WTC11 (cell line): ENCODE results near the gene ZFP36L1. TPM values are rescaled to one million over a fixed set of nuclear protein-coding genes. Genes with fewer than 3 reads are reported as not detected.

Source experiments
- ATAC-seq: fragments of 200-7000 bp; cut with Tn5 transposase; 2 replicates; pipeline ENCODE4 v1.10.0; 2021; ENCODE audit warnings: mild to moderate bottlenecking, moderate library complexity
- CTCF ChIA-PET: fragments of 300-600 bp; sonication (Branson Sonifier 250); formaldehyde crosslinking; loops from one replicate; lab custom pipeline; 2021; ENCODE audit warnings: antibody characterized with exemption; lab: Charles Lee
- POLR2A ChIA-PET: fragments of 350-600 bp; sonication (Branson Sonifier 250); formaldehyde crosslinking; loops from one replicate; lab custom pipeline; 2021; ENCODE audit warnings: antibody characterized with exemption; lab: Charles Lee
- DNase-seq: peaks from one replicate; pipeline ENCODE4 v3.0.0; 2021; ENCODE audit warnings: low spot score
- H3K27ac Mint-ChIP-seq: 2 replicates; pipeline ENCODE4 v1.8.0; 2021; ENCODE audit warnings: mixed read lengths
- H3K27me3 Mint-ChIP-seq: 2 replicates; pipeline ENCODE4 v1.8.0; 2021; ENCODE audit warnings: low read depth, mild to moderate bottlenecking, moderate library complexity, mixed read lengths
- H3K36me3 Mint-ChIP-seq: 2 replicates; pipeline ENCODE4 v1.8.0; 2021; ENCODE audit warnings: mixed read lengths
- H3K4me1 Mint-ChIP-seq: 2 replicates; pipeline ENCODE4 v1.8.0; 2022; ENCODE audit warnings: mixed read lengths
- H3K4me3 Mint-ChIP-seq: 2 replicates; pipeline ENCODE4 v1.8.0; 2021; ENCODE audit warnings: mild to moderate bottlenecking, moderate library complexity, mixed read lengths
- H3K9me3 Mint-ChIP-seq: 2 replicates; pipeline ENCODE4 v1.8.0; 2021; ENCODE audit warnings: mixed read lengths
- CREB1 ChIP-seq: sonication (generic); formaldehyde crosslinking; IDR thresholded peaks from 2 replicates; pipeline ENCODE4 v1.8.0; 2023; ENCODE audit warnings: mild to moderate bottlenecking, missing genetic modification reagents
- CREM ChIP-seq: sonication (generic); formaldehyde crosslinking; IDR thresholded peaks from 2 replicates; pipeline ENCODE4 v1.8.1; 2022; ENCODE audit warnings: mild to moderate bottlenecking, missing genetic modification reagents, moderate library complexity
- FOXK1 ChIP-seq: sonication (generic); formaldehyde crosslinking; IDR thresholded peaks from 2 replicates; pipeline ENCODE4 v1.8.0; 2022; ENCODE audit warnings: mild to moderate bottlenecking, moderate library complexity, missing genetic modification reagents
- MXD4 ChIP-seq: fragments of 250-450 bp; sonication (Bioruptor Pico); IDR thresholded peaks from 2 replicates; pipeline ENCODE4 v1.8.0; 2021; ENCODE audit warnings: mild to moderate bottlenecking, moderate library complexity, borderline replicate concordance
- PRRX2 ChIP-seq: fragments of 250-450 bp; sonication (Bioruptor Pico); IDR thresholded peaks from 2 replicates; pipeline ENCODE4 v1.8.0; 2021; ENCODE audit warnings: mild to moderate bottlenecking
- SOX15 ChIP-seq: fragments of 250-450 bp; sonication (Bioruptor Pico); IDR thresholded peaks from 2 replicates; pipeline ENCODE4 v1.9.0; 2021; ENCODE audit warnings: mild to moderate bottlenecking
- TCF7 ChIP-seq: sonication (generic); formaldehyde crosslinking; IDR thresholded peaks from 2 replicates; pipeline ENCODE4 v1.8.0; 2022; ENCODE audit warnings: mild to moderate bottlenecking, low read depth, missing genetic modification reagents, moderate library complexity
- total RNA-seq: library from RNA; stranded (reverse); gene quantifications from 3 replicates; pipeline ENCODE4 v1.2.3, GENCODE V29; 2021
- TF ChIP-seq, protein P1 (sequence below): sonication (generic); formaldehyde crosslinking; IDR thresholded peaks from 2 replicates; pipeline ENCODE4 v1.8.1; 2023; ENCODE audit warnings: mild to moderate bottlenecking, missing genetic modification reagents
- TF ChIP-seq, protein P2 (sequence below): fragments of 200-600 bp; IDR thresholded peaks from 2 replicates; pipeline ENCODE4 v1.8.0; 2022; ENCODE audit warnings: antibody characterized with exemption
- TF ChIP-seq, protein P3 (sequence below): fragments of 250-450 bp; sonication (Bioruptor Pico); IDR thresholded peaks from 2 replicates; pipeline ENCODE4 v1.9.0; 2021; ENCODE audit warnings: mild to moderate bottlenecking
- TF ChIP-seq, protein P4 (sequence below): fragments of 250-450 bp; sonication (Bioruptor Pico); conservative IDR thresholded peaks from 2 replicates; pipeline ENCODE4 v1.9.0; 2021; ENCODE audit warnings: mild to moderate bottlenecking
- TF ChIP-seq, protein P5 (sequence below): sonication (generic); formaldehyde crosslinking; IDR thresholded peaks from 2 replicates; pipeline ENCODE4 v1.8.0; 2022; ENCODE audit warnings: mild to moderate bottlenecking, missing genetic modification reagents
- TF ChIP-seq, protein P6 (sequence below): sonication (generic); formaldehyde crosslinking; IDR thresholded peaks from 2 replicates; pipeline ENCODE4 v1.8.0; 2022; ENCODE audit warnings: mild to moderate bottlenecking, missing genetic modification reagents
- TF ChIP-seq, protein P7 (sequence below): sonication (generic); formaldehyde crosslinking; IDR thresholded peaks from 2 replicates; pipeline ENCODE4 v1.8.1; 2023; ENCODE audit warnings: mild to moderate bottlenecking, missing genetic modification reagents, borderline replicate concordance
- TF ChIP-seq, protein P8 (sequence below): sonication (generic); formaldehyde crosslinking; IDR thresholded peaks from 2 replicates; pipeline ENCODE4 v1.8.0; 2022; ENCODE audit warnings: missing genetic modification reagents

The ZFP36L1 gene
- total RNA-seq, 1 experiment from 2014 or later = 132 TPM

DNA sequence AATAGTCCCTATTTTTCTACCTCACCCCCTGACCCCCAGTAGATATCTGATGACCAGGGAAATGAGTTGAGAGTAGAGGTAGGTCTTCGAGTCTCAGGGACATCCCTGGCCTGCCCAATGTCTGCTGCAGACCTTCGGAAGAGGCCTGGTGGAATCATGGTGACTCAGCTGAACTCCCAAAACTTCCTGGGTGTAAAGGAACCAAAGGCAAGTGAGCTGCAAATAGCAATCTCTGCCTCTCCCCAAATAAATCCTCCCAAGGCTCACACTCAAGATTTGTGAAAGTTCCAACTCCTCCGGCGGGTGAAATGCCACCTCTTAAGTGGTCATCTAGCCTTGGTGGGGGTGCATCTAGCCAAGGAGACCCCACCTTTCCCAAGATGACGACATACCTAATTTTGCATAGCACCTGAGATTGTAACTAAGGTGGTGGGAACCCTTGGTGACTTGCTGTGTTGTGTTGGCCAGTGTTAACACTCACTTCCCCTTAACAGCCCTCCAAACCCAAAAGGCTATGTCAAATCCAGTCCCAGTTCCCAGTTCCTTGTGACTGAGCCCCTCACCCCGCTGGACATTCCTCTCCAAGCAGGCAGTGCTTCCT, 6.3 kb downstream of the ZFP36L1 start (continued):
- TF ChIP-seq, protein P1, sequence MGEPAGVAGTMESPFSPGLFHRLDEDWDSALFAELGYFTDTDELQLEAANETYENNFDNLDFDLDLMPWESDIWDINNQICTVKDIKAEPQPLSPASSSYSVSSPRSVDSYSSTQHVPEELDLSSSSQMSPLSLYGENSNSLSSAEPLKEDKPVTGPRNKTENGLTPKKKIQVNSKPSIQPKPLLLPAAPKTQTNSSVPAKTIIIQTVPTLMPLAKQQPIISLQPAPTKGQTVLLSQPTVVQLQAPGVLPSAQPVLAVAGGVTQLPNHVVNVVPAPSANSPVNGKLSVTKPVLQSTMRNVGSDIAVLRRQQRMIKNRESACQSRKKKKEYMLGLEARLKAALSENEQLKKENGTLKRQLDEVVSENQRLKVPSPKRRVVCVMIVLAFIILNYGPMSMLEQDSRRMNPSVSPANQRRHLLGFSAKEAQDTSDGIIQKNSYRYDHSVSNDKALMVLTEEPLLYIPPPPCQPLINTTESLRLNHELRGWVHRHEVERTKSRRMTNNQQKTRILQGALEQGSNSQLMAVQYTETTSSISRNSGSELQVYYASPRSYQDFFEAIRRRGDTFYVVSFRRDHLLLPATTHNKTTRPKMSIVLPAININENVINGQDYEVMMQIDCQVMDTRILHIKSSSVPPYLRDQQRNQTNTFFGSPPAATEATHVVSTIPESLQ = no peak
- TF ChIP-seq, protein P2, sequence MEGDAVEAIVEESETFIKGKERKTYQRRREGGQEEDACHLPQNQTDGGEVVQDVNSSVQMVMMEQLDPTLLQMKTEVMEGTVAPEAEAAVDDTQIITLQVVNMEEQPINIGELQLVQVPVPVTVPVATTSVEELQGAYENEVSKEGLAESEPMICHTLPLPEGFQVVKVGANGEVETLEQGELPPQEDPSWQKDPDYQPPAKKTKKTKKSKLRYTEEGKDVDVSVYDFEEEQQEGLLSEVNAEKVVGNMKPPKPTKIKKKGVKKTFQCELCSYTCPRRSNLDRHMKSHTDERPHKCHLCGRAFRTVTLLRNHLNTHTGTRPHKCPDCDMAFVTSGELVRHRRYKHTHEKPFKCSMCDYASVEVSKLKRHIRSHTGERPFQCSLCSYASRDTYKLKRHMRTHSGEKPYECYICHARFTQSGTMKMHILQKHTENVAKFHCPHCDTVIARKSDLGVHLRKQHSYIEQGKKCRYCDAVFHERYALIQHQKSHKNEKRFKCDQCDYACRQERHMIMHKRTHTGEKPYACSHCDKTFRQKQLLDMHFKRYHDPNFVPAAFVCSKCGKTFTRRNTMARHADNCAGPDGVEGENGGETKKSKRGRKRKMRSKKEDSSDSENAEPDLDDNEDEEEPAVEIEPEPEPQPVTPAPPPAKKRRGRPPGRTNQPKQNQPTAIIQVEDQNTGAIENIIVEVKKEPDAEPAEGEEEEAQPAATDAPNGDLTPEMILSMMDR = no peak
- TF ChIP-seq, protein P3, sequence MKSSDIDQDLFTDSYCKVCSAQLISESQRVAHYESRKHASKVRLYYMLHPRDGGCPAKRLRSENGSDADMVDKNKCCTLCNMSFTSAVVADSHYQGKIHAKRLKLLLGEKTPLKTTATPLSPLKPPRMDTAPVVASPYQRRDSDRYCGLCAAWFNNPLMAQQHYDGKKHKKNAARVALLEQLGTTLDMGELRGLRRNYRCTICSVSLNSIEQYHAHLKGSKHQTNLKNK = peak; percentile 46; the same call in 1 of the 2 replicates
- TF ChIP-seq SOX15 (CRISPR knock-in tag) = no peak
- no peak for TF ChIP-seq PRRX2
- TF ChIP-seq, protein P4, sequence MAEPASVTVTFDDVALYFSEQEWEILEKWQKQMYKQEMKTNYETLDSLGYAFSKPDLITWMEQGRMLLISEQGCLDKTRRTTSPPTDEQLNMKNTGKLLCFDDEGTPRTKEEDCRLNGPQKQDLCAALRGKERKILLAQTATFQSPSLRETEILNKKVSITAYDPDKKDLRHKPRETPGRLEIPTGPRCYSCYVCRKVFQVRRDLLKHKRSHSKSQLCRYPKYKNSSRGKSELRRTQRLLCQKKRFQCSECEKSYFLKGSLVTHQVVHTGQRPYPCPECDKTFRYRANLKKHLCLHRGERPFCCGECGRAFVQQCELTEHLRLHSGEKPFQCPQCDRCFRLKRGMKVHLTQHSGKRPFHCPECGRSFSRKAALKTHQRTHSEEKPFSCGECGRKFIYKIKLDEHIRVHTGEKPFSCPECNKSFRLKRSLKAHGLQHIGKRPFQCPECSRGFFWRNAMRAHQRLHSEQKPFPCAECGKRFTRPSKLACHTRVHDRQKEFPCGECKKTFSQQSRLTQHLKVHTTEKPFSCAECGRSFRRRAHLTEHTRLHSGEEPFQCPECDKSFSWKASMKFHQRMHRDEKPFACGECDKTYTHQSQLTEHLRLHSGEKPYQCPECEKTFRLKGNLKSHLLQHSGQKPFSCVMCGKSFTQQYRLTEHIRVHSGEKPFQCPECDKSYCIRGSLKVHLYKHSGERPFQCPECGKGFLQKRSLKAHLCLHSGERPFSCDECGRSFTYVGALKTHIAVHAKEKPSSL = 0 out of 2 replicates have a peak, but pooled peaks have one; percentile 34

DNA sequence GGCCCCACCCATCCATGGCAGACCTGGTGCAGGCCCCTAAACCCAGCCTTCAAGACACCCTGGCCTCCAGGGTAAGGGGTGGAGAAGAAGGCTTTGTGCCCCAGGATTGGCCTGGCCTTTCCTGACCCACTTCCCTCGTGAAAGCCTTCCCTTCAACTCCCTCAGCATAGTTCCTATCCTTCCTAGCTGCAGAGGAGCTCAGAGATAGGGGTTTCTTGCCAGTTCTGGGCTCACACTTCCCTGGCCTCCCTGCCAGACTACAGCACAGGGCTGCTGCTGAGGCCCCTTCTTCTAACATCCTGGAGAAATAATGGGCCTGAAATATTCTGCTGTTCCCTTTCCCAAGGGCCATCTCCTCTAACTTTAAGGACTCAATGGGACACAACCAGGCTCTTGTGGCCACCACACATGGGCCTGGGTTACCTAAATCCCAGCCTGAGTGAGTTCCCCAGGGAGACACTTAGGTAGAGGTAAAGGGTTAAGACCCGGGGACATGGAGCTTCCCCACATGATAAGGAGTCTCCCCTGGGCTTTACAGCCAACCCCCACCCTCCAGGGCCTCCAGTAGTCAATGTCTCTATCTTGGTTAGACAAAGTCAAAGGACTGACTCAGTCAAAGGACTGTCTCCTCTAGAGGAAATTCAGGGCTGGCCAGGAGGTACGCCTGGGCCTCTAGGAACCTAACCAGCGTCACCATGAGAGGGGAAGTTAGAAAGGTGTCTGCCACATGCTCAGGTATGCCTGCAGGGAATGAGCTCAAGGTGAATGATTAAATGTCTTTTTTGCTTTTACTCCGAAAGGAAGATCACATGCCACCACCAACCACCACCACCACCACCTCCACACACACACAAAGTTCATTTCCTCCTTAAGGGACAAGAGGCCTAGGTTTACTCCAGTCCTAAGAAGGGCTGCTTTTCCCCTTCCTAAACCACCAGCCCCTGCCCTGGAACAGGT, 7.1 kb downstream of the ZFP36L1 start:
- H3K27me3 Mint-ChIP-seq = no peaks in the 10 kb centered on the region; the same call in 1 of the 2 replicates
- DNase-seq (no peak), ATAC-seq (no peak)
- TF ChIP-seq, protein P3 = no peak
- TF ChIP-seq CREB1 (CRISPR knock-in tag) = no peak
- no peak for TF ChIP-seq CREM (CRISPR knock-in tag)
- TF ChIP-seq, protein P5, sequence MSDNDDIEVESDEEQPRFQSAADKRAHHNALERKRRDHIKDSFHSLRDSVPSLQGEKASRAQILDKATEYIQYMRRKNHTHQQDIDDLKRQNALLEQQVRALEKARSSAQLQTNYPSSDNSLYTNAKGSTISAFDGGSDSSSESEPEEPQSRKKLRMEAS (CRISPR knock-in tag) = no peak
- TF ChIP-seq, protein P6, sequence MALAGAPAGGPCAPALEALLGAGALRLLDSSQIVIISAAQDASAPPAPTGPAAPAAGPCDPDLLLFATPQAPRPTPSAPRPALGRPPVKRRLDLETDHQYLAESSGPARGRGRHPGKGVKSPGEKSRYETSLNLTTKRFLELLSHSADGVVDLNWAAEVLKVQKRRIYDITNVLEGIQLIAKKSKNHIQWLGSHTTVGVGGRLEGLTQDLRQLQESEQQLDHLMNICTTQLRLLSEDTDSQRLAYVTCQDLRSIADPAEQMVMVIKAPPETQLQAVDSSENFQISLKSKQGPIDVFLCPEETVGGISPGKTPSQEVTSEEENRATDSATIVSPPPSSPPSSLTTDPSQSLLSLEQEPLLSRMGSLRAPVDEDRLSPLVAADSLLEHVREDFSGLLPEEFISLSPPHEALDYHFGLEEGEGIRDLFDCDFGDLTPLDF (CRISPR knock-in tag) = no peak
- no peak for TF ChIP-seq TCF7 (CRISPR knock-in tag)
- TF ChIP-seq, protein P7, sequence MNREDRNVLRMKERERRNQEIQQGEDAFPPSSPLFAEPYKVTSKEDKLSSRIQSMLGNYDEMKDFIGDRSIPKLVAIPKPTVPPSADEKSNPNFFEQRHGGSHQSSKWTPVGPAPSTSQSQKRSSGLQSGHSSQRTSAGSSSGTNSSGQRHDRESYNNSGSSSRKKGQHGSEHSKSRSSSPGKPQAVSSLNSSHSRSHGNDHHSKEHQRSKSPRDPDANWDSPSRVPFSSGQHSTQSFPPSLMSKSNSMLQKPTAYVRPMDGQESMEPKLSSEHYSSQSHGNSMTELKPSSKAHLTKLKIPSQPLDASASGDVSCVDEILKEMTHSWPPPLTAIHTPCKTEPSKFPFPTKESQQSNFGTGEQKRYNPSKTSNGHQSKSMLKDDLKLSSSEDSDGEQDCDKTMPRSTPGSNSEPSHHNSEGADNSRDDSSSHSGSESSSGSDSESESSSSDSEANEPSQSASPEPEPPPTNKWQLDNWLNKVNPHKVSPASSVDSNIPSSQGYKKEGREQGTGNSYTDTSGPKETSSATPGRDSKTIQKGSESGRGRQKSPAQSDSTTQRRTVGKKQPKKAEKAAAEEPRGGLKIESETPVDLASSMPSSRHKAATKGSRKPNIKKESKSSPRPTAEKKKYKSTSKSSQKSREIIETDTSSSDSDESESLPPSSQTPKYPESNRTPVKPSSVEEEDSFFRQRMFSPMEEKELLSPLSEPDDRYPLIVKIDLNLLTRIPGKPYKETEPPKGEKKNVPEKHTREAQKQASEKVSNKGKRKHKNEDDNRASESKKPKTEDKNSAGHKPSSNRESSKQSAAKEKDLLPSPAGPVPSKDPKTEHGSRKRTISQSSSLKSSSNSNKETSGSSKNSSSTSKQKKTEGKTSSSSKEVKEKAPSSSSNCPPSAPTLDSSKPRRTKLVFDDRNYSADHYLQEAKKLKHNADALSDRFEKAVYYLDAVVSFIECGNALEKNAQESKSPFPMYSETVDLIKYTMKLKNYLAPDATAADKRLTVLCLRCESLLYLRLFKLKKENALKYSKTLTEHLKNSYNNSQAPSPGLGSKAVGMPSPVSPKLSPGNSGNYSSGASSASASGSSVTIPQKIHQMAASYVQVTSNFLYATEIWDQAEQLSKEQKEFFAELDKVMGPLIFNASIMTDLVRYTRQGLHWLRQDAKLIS = no peak
- TF ChIP-seq FOXK1 (CRISPR knock-in tag) = no peak
- TF ChIP-seq, protein P8, sequence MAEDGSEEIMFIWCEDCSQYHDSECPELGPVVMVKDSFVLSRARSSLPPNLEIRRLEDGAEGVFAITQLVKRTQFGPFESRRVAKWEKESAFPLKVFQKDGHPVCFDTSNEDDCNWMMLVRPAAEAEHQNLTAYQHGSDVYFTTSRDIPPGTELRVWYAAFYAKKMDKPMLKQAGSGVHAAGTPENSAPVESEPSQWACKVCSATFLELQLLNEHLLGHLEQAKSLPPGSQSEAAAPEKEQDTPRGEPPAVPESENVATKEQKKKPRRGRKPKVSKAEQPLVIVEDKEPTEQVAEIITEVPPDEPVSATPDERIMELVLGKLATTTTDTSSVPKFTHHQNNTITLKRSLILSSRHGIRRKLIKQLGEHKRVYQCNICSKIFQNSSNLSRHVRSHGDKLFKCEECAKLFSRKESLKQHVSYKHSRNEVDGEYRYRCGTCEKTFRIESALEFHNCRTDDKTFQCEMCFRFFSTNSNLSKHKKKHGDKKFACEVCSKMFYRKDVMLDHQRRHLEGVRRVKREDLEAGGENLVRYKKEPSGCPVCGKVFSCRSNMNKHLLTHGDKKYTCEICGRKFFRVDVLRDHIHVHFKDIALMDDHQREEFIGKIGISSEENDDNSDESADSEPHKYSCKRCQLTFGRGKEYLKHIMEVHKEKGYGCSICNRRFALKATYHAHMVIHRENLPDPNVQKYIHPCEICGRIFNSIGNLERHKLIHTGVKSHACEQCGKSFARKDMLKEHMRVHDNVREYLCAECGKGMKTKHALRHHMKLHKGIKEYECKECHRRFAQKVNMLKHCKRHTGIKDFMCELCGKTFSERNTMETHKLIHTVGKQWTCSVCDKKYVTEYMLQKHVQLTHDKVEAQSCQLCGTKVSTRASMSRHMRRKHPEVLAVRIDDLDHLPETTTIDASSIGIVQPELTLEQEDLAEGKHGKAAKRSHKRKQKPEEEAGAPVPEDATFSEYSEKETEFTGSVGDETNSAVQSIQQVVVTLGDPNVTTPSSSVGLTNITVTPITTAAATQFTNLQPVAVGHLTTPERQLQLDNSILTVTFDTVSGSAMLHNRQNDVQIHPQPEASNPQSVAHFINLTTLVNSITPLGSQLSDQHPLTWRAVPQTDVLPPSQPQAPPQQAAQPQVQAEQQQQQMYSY (CRISPR knock-in tag) = no peak
- TF ChIP-seq MXD4 (CRISPR knock-in tag) = no peak
- no peaks in the 10 kb centered on the region for H3K9me3 Mint-ChIP-seq
- H3K4me3 Mint-ChIP-seq = no peak overlapping the region
- CTCF ChIA-PET = interaction anchor here (1.1 kb wide), 1 partner anchor 26 kb away, joined by 3 read pairs; no protein-coding TSS in a partner anchor
- POLR2A ChIA-PET = no interaction called here
- peaks cover 45% of the 10 kb centered on the region for H3K4me1 Mint-ChIP-seq
- H3K27ac Mint-ChIP-seq = peak overlapping the region; percentile 92
- H3K36me3 Mint-ChIP-seq = peaks cover 37% of the 10 kb centered on the region
